Keratinocyte (primary cell): ENCODE measurements around the gene ST3GAL6.

Experiments used
- EZH2 ChIP-seq: IDR thresholded peaks from one replicate; pipeline ENCODE4 v1.6.1; 2012; ENCODE audit warnings: inconsistent platforms, mild to moderate bottlenecking, low read length, moderate library complexity
- TF ChIP-seq, protein P1 (sequence below), 3 experiments: IDR thresholded peaks in 1 of 3; conservative IDR thresholded peaks in 1 of 3; optimal IDR thresholded peaks in 1 of 3; 2 replicates in 2 of 3; 3 replicates in 1 of 3; pipeline versions ENCODE3 to v1.5.1; 2011; ENCODE audit warnings: low read length in 3 of 3, mild to moderate bottlenecking in 3 of 3, moderate library complexity in 2 of 3, control low read depth in 1 of 3, inconsistent platforms in 1 of 3; ENCODE audit not compliant: insufficient read depth in 2 of 3; ENCODE audit errors: extremely low read depth in 1 of 3

GRCh38 chr3:98764472-98764884 is 1.3 kb downstream of the ST3GAL6 start:
- no peak for TF ChIP-seq EZH2
- TF ChIP-seq, protein P1, sequence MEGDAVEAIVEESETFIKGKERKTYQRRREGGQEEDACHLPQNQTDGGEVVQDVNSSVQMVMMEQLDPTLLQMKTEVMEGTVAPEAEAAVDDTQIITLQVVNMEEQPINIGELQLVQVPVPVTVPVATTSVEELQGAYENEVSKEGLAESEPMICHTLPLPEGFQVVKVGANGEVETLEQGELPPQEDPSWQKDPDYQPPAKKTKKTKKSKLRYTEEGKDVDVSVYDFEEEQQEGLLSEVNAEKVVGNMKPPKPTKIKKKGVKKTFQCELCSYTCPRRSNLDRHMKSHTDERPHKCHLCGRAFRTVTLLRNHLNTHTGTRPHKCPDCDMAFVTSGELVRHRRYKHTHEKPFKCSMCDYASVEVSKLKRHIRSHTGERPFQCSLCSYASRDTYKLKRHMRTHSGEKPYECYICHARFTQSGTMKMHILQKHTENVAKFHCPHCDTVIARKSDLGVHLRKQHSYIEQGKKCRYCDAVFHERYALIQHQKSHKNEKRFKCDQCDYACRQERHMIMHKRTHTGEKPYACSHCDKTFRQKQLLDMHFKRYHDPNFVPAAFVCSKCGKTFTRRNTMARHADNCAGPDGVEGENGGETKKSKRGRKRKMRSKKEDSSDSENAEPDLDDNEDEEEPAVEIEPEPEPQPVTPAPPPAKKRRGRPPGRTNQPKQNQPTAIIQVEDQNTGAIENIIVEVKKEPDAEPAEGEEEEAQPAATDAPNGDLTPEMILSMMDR (optimal IDR thresholded peaks at IDR 0.05 in 1 of 3, IDR thresholded peaks at IDR 0.05 in 1 of 3, conservative IDR thresholded peaks at IDR 0.05 in 1 of 3; ENCODE audit: extremely low read depth in 1 of 3, insufficient read depth in 2 of 3, low read length in 3 of 3): no peak
